Kidney tubule cell (primary cell): ENCODE data around the gene EEFSEC.
A peak's percentile ranks its signal among the peaks of the same experiment; 100 is the strongest.

Experiments
- DNase-seq: peaks from one replicate; pipeline ENCODE4 v3.0.0-alpha.2; 2018; ENCODE audit warnings: low spot score

EEFSEC gene

GRCh38 chr3:128285967-128286321 lies 132.7 kb downstream of the EEFSEC start:
- DNase-seq, result no peak

GRCh38 chr3:128286691-128287090 lies 133.4 kb downstream of the EEFSEC start:
- no peak for DNase-seq

- DNase-seq, result no peak
These were observed 133.9 kb downstream of the EEFSEC start for GRCh38 chr3:128287216-128287615.

- DNase-seq, result no peak
These were observed 136.3 kb downstream of the EEFSEC start for GRCh38 chr3:128289534-128289933.

- DNase-seq, result no peak
These were observed 137.2 kb downstream of the EEFSEC start for GRCh38 chr3:128290484-128290883.

GRCh38 chr3:128293930-128294329 lies 140.6 kb downstream of the EEFSEC start:
- DNase-seq, result no peak

- DNase-seq, result no peak
These were observed 141.8 kb downstream of the EEFSEC start for GRCh38 chr3:128294999-128295468.

GRCh38 chr3:128296469-128297251 lies 143.4 kb downstream of the EEFSEC start:
- no peak for DNase-seq

GRCh38 chr3:128297401-128298138 lies 144.3 kb downstream of the EEFSEC start:
- peak; percentile 65 for DNase-seq

GRCh38 chr3:128301186-128302023 lies 148.1 kb downstream of the EEFSEC start:
- no peak for DNase-seq

GRCh38 chr3:128306481-128306880 lies 153.2 kb downstream of the EEFSEC start:
- DNase-seq, result no peak

- DNase-seq, result no peak
These were observed 153.8 kb downstream of the EEFSEC start for GRCh38 chr3:128307029-128307633.

GRCh38 chr3:128307781-128308469 lies 154.6 kb downstream of the EEFSEC start:
- DNase-seq, result no peak

- DNase-seq, result no peak
These were observed 155.7 kb downstream of the EEFSEC start for GRCh38 chr3:128309026-128309425.

GRCh38 chr3:128310286-128311058 lies 157.2 kb downstream of the EEFSEC start:
- DNase-seq, result no peak

GRCh38 chr3:128311441-128311844 lies 158.2 kb downstream of the EEFSEC start:
- no peak for DNase-seq

GRCh38 chr3:128312271-128312670 lies 159.0 kb downstream of the EEFSEC start:
- DNase-seq, result no peak

GRCh38 chr3:128313071-128313725 lies 159.9 kb downstream of the EEFSEC start:
- no peak for DNase-seq

GRCh38 chr3:128313935-128314334 lies 160.7 kb downstream of the EEFSEC start:
- DNase-seq, result no peak

GRCh38 chr3:128315313-128315712 lies 162.0 kb downstream of the EEFSEC start:
- no peak for DNase-seq
